H1 (cell line): ENCODE data around the gene MTAP. TPM values are rescaled to one million over a fixed set of nuclear protein-coding genes. Genes with fewer than 3 reads are reported as not detected.

Experiments
- ASH2L ChIP-seq: fragments of 200-600, 300-600 bp; sonication (generic); IDR thresholded peaks from one replicate; pipeline ENCODE4 v1.7.1; 2017; ENCODE audit warnings: low read length
- CHD7 ChIP-seq: fragments of 300-600 bp; sonication (generic); IDR thresholded peaks from 2 replicates; pipeline ENCODE4 v1.7.1; 2012; ENCODE audit warnings: low read length, moderate library complexity, mild to moderate bottlenecking, inconsistent platforms; ENCODE audit not compliant: insufficient replicate concordance
- HDAC2 ChIP-seq, 2 experiments: fragments of 300-600 bp in 1 of 2; sonication (generic) in 1 of 2; IDR thresholded peaks; 2 replicates each; pipeline ENCODE4 v1.6.1; 2011 to 2012; ENCODE audit warnings: low read depth in 2 of 2, low read length in 2 of 2, mild to moderate bottlenecking in 2 of 2, moderate library complexity in 2 of 2, borderline replicate concordance in 1 of 2, inconsistent platforms in 1 of 2
- JUN ChIP-seq: IDR thresholded peaks from 2 replicates; pipeline ENCODE4 v1.6.1; 2011; ENCODE audit warnings: low read depth, mild to moderate bottlenecking, improper control_type of control experiment, low read length
- MAX ChIP-seq: IDR thresholded peaks from 2 replicates; pipeline ENCODE4 v1.6.1; 2012; ENCODE audit warnings: inconsistent platforms
- NANOG ChIP-seq: IDR thresholded peaks from 2 replicates; pipeline ENCODE4 v1.6.1; 2011; ENCODE audit warnings: low read length, low read depth, mild to moderate bottlenecking, inconsistent platforms; ENCODE audit not compliant: insufficient read depth, poor library complexity, severe bottlenecking
- RAD21 ChIP-seq, 2 experiments: IDR thresholded peaks in 1 of 2; conservative IDR thresholded peaks in 1 of 2; 2 replicates each; pipeline ENCODE4 v1.6.1; 2011; ENCODE audit warnings: low read depth in 2 of 2, low read length in 2 of 2, improper control_type of control experiment in 1 of 2, inconsistent platforms in 1 of 2, mild to moderate bottlenecking in 1 of 2, moderate library complexity in 1 of 2
- SIN3A ChIP-seq, 2 experiments: IDR thresholded peaks in 1 of 2; conservative IDR thresholded peaks in 1 of 2; 2 replicates each; pipeline ENCODE4 v1.6.1; 2011 to 2012; ENCODE audit warnings: low read length in 2 of 2, improper control_type of control experiment in 1 of 2, low read depth in 1 of 2, mild to moderate bottlenecking in 1 of 2
- SIX5 ChIP-seq: IDR thresholded peaks from 2 replicates; pipeline ENCODE4 v1.6.1; 2011; ENCODE audit warnings: mild to moderate bottlenecking, low read depth, low read length
- ZNF274 ChIP-seq: IDR thresholded peaks from 2 replicates; pipeline ENCODE4 v1.7.0; 2012; ENCODE audit warnings: low read length, borderline replicate concordance; ENCODE audit errors: extremely low read depth
- polyA plus RNA-seq, 7 experiments: library from polyadenylated mRNA; depleted of rRNA in 3 of 7; stranded (reverse) in 5 of 7; unstranded in 2 of 7; fragments of >200 nt in 5 of 7; fragments of 200-250 nt in 2 of 7; gene quantifications; 1 replicate in 5 of 7; 2 replicates in 1 of 7; 4 replicates in 1 of 7; pipeline versions ENCODE4 v1.2.1 to v1.2.3, GENCODE V29; 2011 to 2013; ENCODE audit warnings: missing spikeins in 2 of 7, mixed read lengths in 2 of 7
- total RNA-seq: library from RNA; stranded (reverse); fragmentation: NEBNext Ultra II Directional; extraction: Animal tissue kit (Norgen Biotek cat#: 25700); gene quantifications from 2 replicates; pipeline ENCODE4 v1.2.1, GENCODE V29; 2021

The MTAP gene
- total and polyA plus RNA-seq, 2 of the 8 experiments (the other 6 are each of a cell fraction or from before 2014, with no cell fraction given), result 16.4 to 100 TPM

GRCh38 chr9:21764846-21765245, 37.6 kb upstream of the MTAP start (continued):
- no peak for TF ChIP-seq CHD7
- no peak for TF ChIP-seq JUN
- no peak for TF ChIP-seq SIX5
- TF ChIP-seq RAD21 (IDR thresholded peaks at IDR 0.05 in 1 of 2, conservative IDR thresholded peaks at IDR 0.05 in 1 of 2; ENCODE audit: low read depth in 2 of 2, low read length in 2 of 2), result no peak
- TF ChIP-seq NANOG, result no peak
- TF ChIP-seq MAX, result no peak
- TF ChIP-seq HDAC2 (IDR thresholded peaks at IDR 0.05; ENCODE audit: borderline replicate concordance in 1 of 2, low read depth in 2 of 2, low read length in 2 of 2), result no peak
- TF ChIP-seq SIN3A (conservative IDR thresholded peaks at IDR 0.05 in 1 of 2, IDR thresholded peaks at IDR 0.05 in 1 of 2; ENCODE audit: low read depth in 1 of 2, low read length in 2 of 2), result no peak
- TF ChIP-seq ASH2L, result no peak
- no peak for TF ChIP-seq ZNF274
